ENCODE results near the gene RHOT2.

DNA sequence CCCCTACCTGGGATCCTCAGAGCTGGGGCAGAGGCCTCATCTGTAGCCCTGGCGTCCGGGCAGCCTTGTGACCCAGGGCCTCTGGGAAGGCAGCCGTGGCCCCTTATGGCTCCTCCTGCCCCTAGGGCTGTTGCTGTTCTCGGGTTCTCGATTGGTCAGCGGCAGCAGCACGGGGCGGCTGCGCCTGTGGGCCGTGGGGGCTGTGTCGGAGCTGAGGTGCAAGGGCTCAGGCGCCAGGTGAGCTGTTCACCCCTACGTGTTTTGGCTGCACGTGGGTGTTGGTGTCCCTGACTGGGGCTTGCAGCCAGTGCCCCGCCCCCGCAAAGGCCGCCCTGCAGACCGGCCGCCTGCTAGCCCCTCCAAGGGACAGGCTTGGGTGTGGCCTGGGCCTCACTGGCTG, 5.8 kb upstream of the RHOT2 start:
- no peak for TF ChIP-seq NRF1 (conservative IDR thresholded peaks at IDR 0.05 in 1 of 2, IDR thresholded peaks at IDR 0.05 in 1 of 2)
- TF ChIP-seq ZBTB8A (IDR thresholded peaks at IDR 0.05; ENCODE audit: partially characterized antibody), result no peak
- TF ChIP-seq FOXA1 (IDR thresholded peaks at IDR 0.05; ENCODE audit: borderline replicate concordance), result no peak
- no peak for TF ChIP-seq POLR2A (conservative IDR thresholded peaks at IDR 0.05)

Data from K562 (cell line).